HepG2 (cell line): ENCODE data around the gene GPR137. TPM values are rescaled to one million over a fixed set of nuclear protein-coding genes. Genes with fewer than 3 reads are reported as not detected.

Experiments used
- DNMT3B ChIP-seq: conservative IDR thresholded peaks from 2 replicates; pipeline ENCODE4 v1.6.1; 2016; ENCODE audit warnings: missing biosample characterization, control low read depth
- ELF4 ChIP-seq: sonication (generic); formaldehyde crosslinking; IDR thresholded peaks from 2 replicates; pipeline ENCODE4 v1.5.0; 2020; ENCODE audit warnings: missing genetic modification reagents, mild to moderate bottlenecking, moderate library complexity, borderline replicate concordance
- MAFK ChIP-seq, 2 experiments: IDR thresholded peaks in 1 of 2; conservative IDR thresholded peaks in 1 of 2; 2 replicates each; pipeline ENCODE4 v1.6.1; 2011; ENCODE audit warnings: improper control_type of control experiment in 2 of 2, low read length in 2 of 2
- SNRNP70 ChIP-seq: fragments of 200-400 bp; formaldehyde crosslinking; IDR thresholded peaks from 2 replicates; pipeline ENCODE4 v1.6.1; 2017; ENCODE audit warnings: mild to moderate bottlenecking, low read depth, low read length, moderate library complexity
- ZFP36L1 ChIP-seq: sonication (generic); formaldehyde crosslinking; IDR thresholded peaks from 2 replicates; pipeline ENCODE4 v1.8.0; 2022; ENCODE audit warnings: mild to moderate bottlenecking, missing genetic modification reagents, moderate library complexity
- ZFP36L2 ChIP-seq: sonication (generic); formaldehyde crosslinking; IDR thresholded peaks from 2 replicates; pipeline ENCODE4 v1.4.0; 2020; ENCODE audit warnings: missing genetic modification reagents
- ZFP62 ChIP-seq: sonication (generic); formaldehyde crosslinking; IDR thresholded peaks from 2 replicates; pipeline ENCODE4 v1.4.0; 2020; ENCODE audit warnings: missing genetic modification reagents
- ZNF160 ChIP-seq: sonication (generic); formaldehyde crosslinking; IDR thresholded peaks from 2 replicates; pipeline ENCODE4 v1.8.0; 2022; ENCODE audit warnings: mild to moderate bottlenecking, inconsistent platforms, missing genetic modification reagents
- ZNF225 ChIP-seq: sonication (generic); formaldehyde crosslinking; IDR thresholded peaks from 2 replicates; pipeline ENCODE4 v1.4.0; 2020; ENCODE audit warnings: mild to moderate bottlenecking, missing genetic modification reagents
- ZNF3 ChIP-seq: IDR thresholded peaks from 2 replicates; pipeline ENCODE4 v1.7.0; 2017; ENCODE audit warnings: inconsistent platforms
- ZNF484 ChIP-seq: sonication (generic); formaldehyde crosslinking; IDR thresholded peaks from 2 replicates; pipeline ENCODE4 v1.5.1; 2020; ENCODE audit warnings: mild to moderate bottlenecking, low read depth, missing genetic modification reagents, borderline replicate concordance
- ZNF775 ChIP-seq: sonication (generic); formaldehyde crosslinking; IDR thresholded peaks from 2 replicates; pipeline ENCODE4 v1.4.0; 2020; ENCODE audit warnings: missing genetic modification reagents, mild to moderate bottlenecking, moderate library complexity, borderline replicate concordance
- ZNF782 ChIP-seq: sonication (generic); formaldehyde crosslinking; IDR thresholded peaks from 2 replicates; pipeline ENCODE4 v1.4.0; 2020; ENCODE audit warnings: missing genetic modification reagents, mild to moderate bottlenecking, borderline replicate concordance
- polyA plus RNA-seq, 8 experiments: library from polyadenylated mRNA; depleted of rRNA in 3 of 8; stranded (reverse) in 7 of 8; unstranded in 1 of 8; fragments of >200 nt; fragmentation: Illumina TruSeq in 4 of 8; extraction: Trizol in 4 of 8; gene quantifications; 2 replicates each; pipeline versions ENCODE4 v1.2.1 to v1.2.3, GENCODE V29; 2011 to 2016; ENCODE audit warnings: low read depth in 4 of 8, missing spikeins in 1 of 8, mixed read lengths in 1 of 8; ENCODE audit not compliant: insufficient read depth in 1 of 8
- total RNA-seq, 5 experiments: library from RNA; depleted of rRNA; stranded (reverse); fragments of >200 nt; fragmentation: Illumina TruSeq; extraction: Trizol; gene quantifications; 2 replicates each; pipeline ENCODE4 v1.2.3, GENCODE V29; 2016; ENCODE audit warnings: low read depth in 1 of 5
- TF ChIP-seq, protein P1 (sequence below): sonication (generic); formaldehyde crosslinking; IDR thresholded peaks from 2 replicates; pipeline ENCODE4 v1.4.0; 2020; ENCODE audit warnings: low read depth, mild to moderate bottlenecking, missing genetic modification reagents
- TF ChIP-seq, protein P2 (sequence below): sonication (generic); formaldehyde crosslinking; IDR thresholded peaks from 2 replicates; pipeline ENCODE4 v1.9.0; 2021; ENCODE audit warnings: missing genetic modification reagents, mild to moderate bottlenecking, borderline replicate concordance
- TF ChIP-seq, protein P3 (sequence below): sonication (generic); formaldehyde crosslinking; conservative IDR thresholded peaks from 2 replicates; pipeline ENCODE4 v1.8.1; 2023; ENCODE audit warnings: missing genetic modification reagents
- TF ChIP-seq, protein P4 (sequence below): IDR thresholded peaks from 2 replicates; pipeline ENCODE4 v1.6.1; 2016; ENCODE audit warnings: mild to moderate bottlenecking, missing biosample characterization, missing genetic modification reagents
- TF ChIP-seq, protein P5 (sequence below): sonication (generic); formaldehyde crosslinking; conservative IDR thresholded peaks from 2 replicates; pipeline ENCODE4 v1.8.0; 2022; ENCODE audit warnings: mild to moderate bottlenecking, moderate library complexity, missing genetic modification reagents
- TF ChIP-seq, protein P6 (sequence below): IDR thresholded peaks from 2 replicates; pipeline ENCODE4 v1.6.1; 2018; ENCODE audit warnings: missing genetic modification reagents

Gene GPR137
- total and polyA plus RNA-seq, 2 of the 13 experiments (the other 11 are each of a cell fraction or from before 2014, with no cell fraction given): 8.5 to 13.2 TPM

DNA sequence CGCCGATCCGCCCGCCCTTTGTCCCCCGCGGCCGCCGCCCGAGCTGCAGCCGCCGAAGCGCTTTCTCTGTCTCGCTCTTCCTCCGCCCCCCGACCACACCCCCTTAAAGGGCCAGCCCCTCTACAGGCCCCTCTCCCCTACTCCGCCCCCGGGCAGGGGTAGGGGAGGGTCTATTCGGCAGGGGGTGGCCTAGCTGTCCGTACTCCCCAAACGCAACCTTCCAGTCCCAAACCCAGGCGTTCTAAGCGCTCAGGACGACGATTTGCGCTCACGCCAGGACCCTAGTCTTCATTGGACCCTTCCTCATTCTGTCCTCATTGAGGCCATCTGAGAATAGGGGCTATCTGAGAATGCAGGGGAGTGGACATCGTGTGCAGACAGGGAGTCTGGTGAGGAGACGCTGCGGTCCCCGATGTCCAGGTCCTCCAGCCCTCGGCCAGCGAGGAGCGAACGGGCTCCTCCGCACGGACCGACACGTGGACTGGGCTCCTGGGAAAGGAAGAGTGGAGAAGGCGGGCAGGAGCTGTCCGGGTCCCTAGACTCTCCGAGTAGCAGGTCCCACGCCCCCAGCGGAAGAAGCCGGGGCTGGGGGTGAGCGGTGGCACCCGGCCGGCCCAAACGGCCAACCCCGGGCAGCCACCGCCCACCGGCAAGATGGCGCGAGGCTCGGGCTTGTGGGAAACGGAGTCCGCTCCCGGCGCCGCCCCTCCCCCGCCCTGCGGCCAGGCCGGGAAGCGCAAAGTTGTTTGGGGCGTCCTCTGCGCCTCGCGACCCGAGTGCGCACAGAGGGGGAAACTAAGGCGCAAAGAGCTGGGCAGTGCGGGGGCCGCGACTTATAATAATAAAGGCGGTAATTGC lies 38.5 kb upstream of the GPR137 start, which contains the start of gene PPP1R14B (continued):
- TF ChIP-seq, protein P1, sequence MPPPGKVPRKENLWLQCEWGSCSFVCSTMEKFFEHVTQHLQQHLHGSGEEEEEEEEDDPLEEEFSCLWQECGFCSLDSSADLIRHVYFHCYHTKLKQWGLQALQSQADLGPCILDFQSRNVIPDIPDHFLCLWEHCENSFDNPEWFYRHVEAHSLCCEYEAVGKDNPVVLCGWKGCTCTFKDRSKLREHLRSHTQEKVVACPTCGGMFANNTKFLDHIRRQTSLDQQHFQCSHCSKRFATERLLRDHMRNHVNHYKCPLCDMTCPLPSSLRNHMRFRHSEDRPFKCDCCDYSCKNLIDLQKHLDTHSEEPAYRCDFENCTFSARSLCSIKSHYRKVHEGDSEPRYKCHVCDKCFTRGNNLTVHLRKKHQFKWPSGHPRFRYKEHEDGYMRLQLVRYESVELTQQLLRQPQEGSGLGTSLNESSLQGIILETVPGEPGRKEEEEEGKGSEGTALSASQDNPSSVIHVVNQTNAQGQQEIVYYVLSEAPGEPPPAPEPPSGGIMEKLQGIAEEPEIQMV (CRISPR knock-in tag): 0 out of 2 replicates have a peak, but pooled peaks have one; percentile 41
- no peak for TF ChIP-seq ZFP36L2 (CRISPR knock-in tag)
- TF ChIP-seq ZNF225 (CRISPR knock-in tag): no peak; the same call in 1 of the 2 replicates
- TF ChIP-seq, protein P2, sequence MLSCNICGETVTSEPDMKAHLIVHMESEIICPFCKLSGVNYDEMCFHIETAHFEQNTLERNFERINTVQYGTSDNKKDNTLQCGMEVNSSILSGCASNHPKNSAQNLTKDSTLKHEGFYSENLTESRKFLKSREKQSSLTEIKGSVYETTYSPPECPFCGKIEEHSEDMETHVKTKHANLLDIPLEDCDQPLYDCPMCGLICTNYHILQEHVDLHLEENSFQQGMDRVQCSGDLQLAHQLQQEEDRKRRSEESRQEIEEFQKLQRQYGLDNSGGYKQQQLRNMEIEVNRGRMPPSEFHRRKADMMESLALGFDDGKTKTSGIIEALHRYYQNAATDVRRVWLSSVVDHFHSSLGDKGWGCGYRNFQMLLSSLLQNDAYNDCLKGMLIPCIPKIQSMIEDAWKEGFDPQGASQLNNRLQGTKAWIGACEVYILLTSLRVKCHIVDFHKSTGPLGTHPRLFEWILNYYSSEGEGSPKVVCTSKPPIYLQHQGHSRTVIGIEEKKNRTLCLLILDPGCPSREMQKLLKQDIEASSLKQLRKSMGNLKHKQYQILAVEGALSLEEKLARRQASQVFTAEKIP (CRISPR knock-in tag): no peak
- no peak for TF ChIP-seq ZNF782 (CRISPR knock-in tag)
- no peak for TF ChIP-seq ZNF484 (CRISPR knock-in tag)
- TF ChIP-seq MAFK (conservative IDR thresholded peaks at IDR 0.05 in 1 of 2, IDR thresholded peaks at IDR 0.05 in 1 of 2; ENCODE audit: low read length in 2 of 2): no peak
- no peak for TF ChIP-seq ELF4 (CRISPR knock-in tag)
- no peak for TF ChIP-seq ZFP36L1 (CRISPR knock-in tag)
- TF ChIP-seq ZNF160 (CRISPR knock-in tag): no peak
- TF ChIP-seq, protein P3, sequence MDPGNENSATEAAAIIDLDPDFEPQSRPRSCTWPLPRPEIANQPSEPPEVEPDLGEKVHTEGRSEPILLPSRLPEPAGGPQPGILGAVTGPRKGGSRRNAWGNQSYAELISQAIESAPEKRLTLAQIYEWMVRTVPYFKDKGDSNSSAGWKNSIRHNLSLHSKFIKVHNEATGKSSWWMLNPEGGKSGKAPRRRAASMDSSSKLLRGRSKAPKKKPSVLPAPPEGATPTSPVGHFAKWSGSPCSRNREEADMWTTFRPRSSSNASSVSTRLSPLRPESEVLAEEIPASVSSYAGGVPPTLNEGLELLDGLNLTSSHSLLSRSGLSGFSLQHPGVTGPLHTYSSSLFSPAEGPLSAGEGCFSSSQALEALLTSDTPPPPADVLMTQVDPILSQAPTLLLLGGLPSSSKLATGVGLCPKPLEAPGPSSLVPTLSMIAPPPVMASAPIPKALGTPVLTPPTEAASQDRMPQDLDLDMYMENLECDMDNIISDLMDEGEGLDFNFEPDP (CRISPR knock-in tag): no peak
- no peak for TF ChIP-seq ZNF775
- no peak for TF ChIP-seq ZNF3 (CRISPR knock-in tag)
- TF ChIP-seq SNRNP70: no peak
- TF ChIP-seq, protein P4, sequence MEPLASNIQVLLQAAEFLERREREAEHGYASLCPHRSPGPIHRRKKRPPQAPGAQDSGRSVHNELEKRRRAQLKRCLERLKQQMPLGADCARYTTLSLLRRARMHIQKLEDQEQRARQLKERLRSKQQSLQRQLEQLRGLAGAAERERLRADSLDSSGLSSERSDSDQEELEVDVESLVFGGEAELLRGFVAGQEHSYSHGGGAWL: peak; percentile 82
- TF ChIP-seq ZFP62 (CRISPR knock-in tag): no peak
- TF ChIP-seq, protein P5, sequence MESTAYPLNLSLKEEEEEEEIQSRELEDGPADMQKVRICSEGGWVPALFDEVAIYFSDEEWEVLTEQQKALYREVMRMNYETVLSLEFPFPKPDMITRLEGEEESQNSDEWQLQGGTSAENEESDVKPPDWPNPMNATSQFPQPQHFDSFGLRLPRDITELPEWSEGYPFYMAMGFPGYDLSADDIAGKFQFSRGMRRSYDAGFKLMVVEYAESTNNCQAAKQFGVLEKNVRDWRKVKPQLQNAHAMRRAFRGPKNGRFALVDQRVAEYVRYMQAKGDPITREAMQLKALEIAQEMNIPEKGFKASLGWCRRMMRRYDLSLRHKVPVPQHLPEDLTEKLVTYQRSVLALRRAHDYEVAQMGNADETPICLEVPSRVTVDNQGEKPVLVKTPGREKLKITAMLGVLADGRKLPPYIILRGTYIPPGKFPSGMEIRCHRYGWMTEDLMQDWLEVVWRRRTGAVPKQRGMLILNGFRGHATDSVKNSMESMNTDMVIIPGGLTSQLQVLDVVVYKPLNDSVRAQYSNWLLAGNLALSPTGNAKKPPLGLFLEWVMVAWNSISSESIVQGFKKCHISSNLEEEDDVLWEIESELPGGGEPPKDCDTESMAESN: peak; percentile 86
- TF ChIP-seq, protein P6, sequence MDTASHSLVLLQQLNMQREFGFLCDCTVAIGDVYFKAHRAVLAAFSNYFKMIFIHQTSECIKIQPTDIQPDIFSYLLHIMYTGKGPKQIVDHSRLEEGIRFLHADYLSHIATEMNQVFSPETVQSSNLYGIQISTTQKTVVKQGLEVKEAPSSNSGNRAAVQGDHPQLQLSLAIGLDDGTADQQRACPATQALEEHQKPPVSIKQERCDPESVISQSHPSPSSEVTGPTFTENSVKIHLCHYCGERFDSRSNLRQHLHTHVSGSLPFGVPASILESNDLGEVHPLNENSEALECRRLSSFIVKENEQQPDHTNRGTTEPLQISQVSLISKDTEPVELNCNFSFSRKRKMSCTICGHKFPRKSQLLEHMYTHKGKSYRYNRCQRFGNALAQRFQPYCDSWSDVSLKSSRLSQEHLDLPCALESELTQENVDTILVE (CRISPR knock-in tag): peak; percentile 47; the same call in 1 of the 2 replicates
- TF ChIP-seq DNMT3B (CRISPR knock-in tag): no peak
